ENCODE measurements around the gene BAIAP3. TPM values are rescaled to one million over a fixed set of nuclear protein-coding genes. Genes with fewer than 3 reads are reported as not detected.
A peak's percentile ranks its signal among the peaks of the same experiment; 100 is the strongest.

Gene BAIAP3
- total and polyA plus RNA-seq, 10 of the 15 experiments (the other 5 are each of a cell fraction or from before 2014, with no cell fraction given) = 0.03 to 0.56 (median 0.17) TPM; not detected in 3

DNA sequence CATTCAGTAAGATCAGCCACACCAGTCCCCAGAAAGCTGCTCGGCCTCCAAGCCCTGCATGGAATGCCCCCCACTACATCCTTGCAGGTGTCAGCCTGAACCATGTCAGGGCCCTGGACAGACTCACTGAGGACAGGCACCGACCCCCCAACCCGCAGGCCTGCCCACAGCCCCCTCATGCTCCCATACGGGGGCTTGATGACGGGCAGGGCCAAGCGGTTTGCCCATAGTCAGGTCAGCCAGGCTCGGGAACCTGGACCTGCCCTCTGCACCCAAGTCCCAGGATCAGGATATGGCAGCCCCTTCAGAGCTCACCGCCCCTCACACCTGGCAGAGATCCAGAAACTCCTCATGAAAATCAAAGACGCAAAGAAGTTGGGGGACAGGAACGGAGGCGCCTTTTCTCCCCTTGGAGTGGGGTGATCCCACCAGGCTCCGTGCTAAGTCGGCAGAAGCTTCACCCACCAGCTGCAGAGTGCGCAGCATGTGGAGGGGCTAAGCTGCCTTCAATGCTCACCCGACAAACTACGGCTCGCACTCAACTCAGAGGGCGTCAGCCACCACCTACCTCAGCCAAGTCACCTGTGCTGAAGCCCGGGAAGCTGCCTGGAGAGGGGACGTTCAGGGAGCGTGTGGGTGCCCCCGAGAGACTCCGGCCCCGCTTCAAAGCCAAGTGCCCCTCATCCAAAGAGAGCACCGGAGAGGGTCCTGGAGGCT, 44.8 kb downstream of the BAIAP3 start:
- peaks cover 8% of the 10 kb centered on the region; the same call in 1 of the 2 replicates for H3K4me1 ChIP-seq (ENCODE audit: control insufficient read depth, insufficient read depth, low read length)
- ChIA-PET CTCF (interaction anchor here (1.2 to 2.4 kb wide), 4 partner anchors 10 to 30 kb away, joined by 3 to 10 read pairs (median 5); no protein-coding TSS in a partner anchor), RAD21 (ENCODE audit: unreplicated experiment) (no interaction called here), POLR2A (interaction anchor here (0.9 kb wide), 1 partner anchor 94 kb away, joined by 4 read pairs; no protein-coding TSS in a partner anchor), SMC1A (ENCODE audit: uncharacterized antibody, unreplicated experiment) (no interaction called here)
- no peaks in the 10 kb centered on the region for H3K27me3 ChIP-seq (replicated peaks in 1 of 2; ENCODE audit: control insufficient read depth in 2 of 2, insufficient read depth in 2 of 2, low read length in 1 of 2)
- TSS peak; percentile 56 for BruUV-seq (replicated peaks)
- DNase-seq (ENCODE audit: low read depth, low spot score) (no peak), FAIRE-seq (no peak), ATAC-seq (no peak)
- peaks cover 18% of the 10 kb centered on the region for H3K79me2 ChIP-seq (ENCODE audit: control insufficient read depth, insufficient read depth, low read length)
- H4K20me1 ChIP-seq (ENCODE audit: control insufficient read depth, insufficient read depth) = no peaks in the 10 kb centered on the region
- no peak for TF ChIP-seq SUZ12 (IDR thresholded peaks at IDR 0.05; ENCODE audit: unreplicated experiment)
- TF ChIP-seq NR2F1 (conservative IDR thresholded peaks at IDR 0.05) = no peak
- no peak for TF ChIP-seq PML (IDR thresholded peaks at IDR 0.05; ENCODE audit: low read length)
- TF ChIP-seq TARDBP (IDR thresholded peaks at IDR 0.05; ENCODE audit: borderline replicate concordance) = no peak
- no peak for TF ChIP-seq NFYB (IDR thresholded peaks at IDR 0.05; ENCODE audit: insufficient read depth, low read depth, low read length)
- no peak for TF ChIP-seq CHD2 (IDR thresholded peaks at IDR 0.05; ENCODE audit: borderline replicate concordance, low read depth, low read length)
- TF ChIP-seq CHD1 (IDR thresholded peaks at IDR 0.05; ENCODE audit: low read depth, low read length) = no peak
- TF ChIP-seq POLR2A (IDR thresholded peaks at IDR 0.05; ENCODE audit: low read depth, low read length) = peak; percentile 35; the same call in 1 of the 2 replicates
- TF ChIP-seq JUNB (IDR thresholded peaks at IDR 0.05) = no peak
- TF ChIP-seq NKRF (conservative IDR thresholded peaks at IDR 0.05) = no peak
- 0 out of 4 replicates have a peak, but pooled peaks of 1 of the 2 experiments have one; percentile 20 for TF ChIP-seq SRF (IDR thresholded peaks at IDR 0.05; ENCODE audit: low read depth in 2 of 2, low read length in 2 of 2)
- TF ChIP-seq RBBP5 (conservative IDR thresholded peaks at IDR 0.05) = no peak
- H3K4me2 ChIP-seq (ENCODE audit: control insufficient read depth, insufficient read depth) = peak overlapping the region; percentile 80
- WGBS (ENCODE audit: insufficient coverage, insufficient replicate concordance, low lambda C conversion rate, missing lambda C conversion rate) = 93% methylated on average over 25 of the region's 25 CpGs
- no peak overlapping the region for H2AFZ ChIP-seq (ENCODE audit: control insufficient read depth, low read depth, low read length)
- in situ Hi-C loops (cut with MboI) (no loop called here), intact Hi-C loops (cut with micrococcal nuclease; ENCODE audit: unreplicated experiment) (no loop called here)
- H3K9me3 ChIP-seq (replicated peaks; ENCODE audit: control insufficient read depth, insufficient read depth, low read length) = no peaks in the 10 kb centered on the region
- H3K36me3 ChIP-seq (ENCODE audit: control insufficient read depth in 2 of 2, insufficient read depth in 2 of 2, low read length in 1 of 2) = no peaks in the 10 kb centered on the region; a peak in 1 of 4 replicates
- H3K27ac ChIP-seq (ENCODE audit: control insufficient read depth, insufficient read depth) = peak overlapping the region; percentile 78
- peak overlapping the region; percentile 73 for H3K4me3 ChIP-seq
- H3K9ac ChIP-seq (ENCODE audit: control insufficient read depth, insufficient read depth, low read length) = peak overlapping the region; percentile 81
